Testis (tissue), 2 donors: ENCODE results near the gene FLT1.

Experiments
- CTCF ChIP-seq, 3 experiments: fragments of 450-650 bp in 2 of 3; fragments of 200-600 bp in 1 of 3; sonication (generic) in 1 of 3; IDR thresholded peaks; one replicate each; pipeline ENCODE4 v1.5.1; 2016 to 2019; ENCODE audit warnings: antibody characterized with exemption in 3 of 3, mild to moderate bottlenecking in 2 of 3, moderate library complexity in 1 of 3
- POLR2A ChIP-seq: fragments of 450-650 bp; IDR thresholded peaks from one replicate; pipeline ENCODE4 v1.6.1; 2017; ENCODE audit warnings: antibody characterized with exemption, mild to moderate bottlenecking, moderate library complexity

DNA sequence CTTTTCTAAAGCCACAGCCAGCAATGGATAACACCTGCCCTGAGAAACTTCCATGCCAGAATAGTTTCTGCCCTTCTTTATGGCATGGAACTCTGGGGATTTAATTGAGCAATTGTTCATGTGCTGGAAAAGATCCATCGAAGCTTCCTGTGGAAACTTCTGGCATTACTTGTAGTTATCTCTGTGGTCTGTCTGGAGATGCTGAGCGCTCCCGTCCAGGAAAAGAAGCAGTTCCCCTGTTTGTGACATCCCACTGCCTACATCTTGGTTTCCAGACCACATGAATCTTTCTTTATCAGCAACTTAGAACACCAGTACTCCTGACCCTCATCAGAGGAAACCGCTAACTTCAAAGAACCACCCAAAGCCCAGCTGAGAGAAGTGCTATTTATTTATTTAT lies 24.6 kb downstream of the FLT1 start:
- TF ChIP-seq CTCF (IDR thresholded peaks at IDR 0.05) = no peak
- TF ChIP-seq POLR2A = no peak
